NCI-H1694 treated with DMSO at 0.1 percent for 48 hours (cell line): Measurements from ENCODE around the gene AMOTL1.

Experiments used
- DNase-seq: peaks from one replicate; lab custom pipeline; 2025; lab: John Stamatoyannopoulos, UW

AMOTL1 gene

GRCh38 chr11:94857337-94857736, 89.2 kb downstream of the AMOTL1 start:
- no peak for DNase-seq

GRCh38 chr11:94858012-94858705, 90.0 kb downstream of the AMOTL1 start:
- no peak for DNase-seq

- DNase-seq, result no peak
These were observed 92.2 kb downstream of the AMOTL1 start for GRCh38 chr11:94860333-94860732.

GRCh38 chr11:94861306-94861845, 93.2 kb downstream of the AMOTL1 start:
- no peak for DNase-seq

- no peak for DNase-seq
These were observed 95.0 kb downstream of the AMOTL1 start for GRCh38 chr11:94862926-94863880.

GRCh38 chr11:94864506-94865045, 96.4 kb downstream of the AMOTL1 start:
- no peak for DNase-seq

GRCh38 chr11:94866231-94866822, 98.2 kb downstream of the AMOTL1 start:
- no peak for DNase-seq

GRCh38 chr11:94866936-94867795, 99.0 kb downstream of the AMOTL1 start:
- no peak for DNase-seq

GRCh38 chr11:94868468-94868867, 100.3 kb downstream of the AMOTL1 start:
- DNase-seq, result no peak

GRCh38 chr11:94869186-94869585, 101.0 kb downstream of the AMOTL1 start:
- no peak for DNase-seq

- no peak for DNase-seq
These were observed 102.3 kb downstream of the AMOTL1 start for GRCh38 chr11:94870422-94870821.

- DNase-seq, result no peak
These were observed 103.5 kb downstream of the AMOTL1 start for GRCh38 chr11:94871491-94872185.

GRCh38 chr11:94873916-94874540, 105.9 kb downstream of the AMOTL1 start:
- no peak for DNase-seq

GRCh38 chr11:94876222-94876621, 108.1 kb downstream of the AMOTL1 start:
- DNase-seq, result no peak

GRCh38 chr11:94876645-94877442, 108.7 kb downstream of the AMOTL1 start:
- DNase-seq, result no peak

GRCh38 chr11:94877443-94878200, 109.5 kb downstream of the AMOTL1 start:
- DNase-seq, result no peak

- DNase-seq, result no peak
These were observed 110.8 kb downstream of the AMOTL1 start for GRCh38 chr11:94879006-94879405.

- DNase-seq, result no peak
These were observed 112.1 kb downstream of the AMOTL1 start for GRCh38 chr11:94880216-94880615.

- DNase-seq, result no peak
These were observed 114.8 kb downstream of the AMOTL1 start for GRCh38 chr11:94882931-94883330.
